ENCODE results near the gene HGS. TPM values are rescaled to one million over a fixed set of nuclear protein-coding genes. Genes with fewer than 3 reads are reported as not detected.

HGS gene
- polyA plus RNA-seq, 1 donor from 2014 or later: 81.1 TPM

DNA sequence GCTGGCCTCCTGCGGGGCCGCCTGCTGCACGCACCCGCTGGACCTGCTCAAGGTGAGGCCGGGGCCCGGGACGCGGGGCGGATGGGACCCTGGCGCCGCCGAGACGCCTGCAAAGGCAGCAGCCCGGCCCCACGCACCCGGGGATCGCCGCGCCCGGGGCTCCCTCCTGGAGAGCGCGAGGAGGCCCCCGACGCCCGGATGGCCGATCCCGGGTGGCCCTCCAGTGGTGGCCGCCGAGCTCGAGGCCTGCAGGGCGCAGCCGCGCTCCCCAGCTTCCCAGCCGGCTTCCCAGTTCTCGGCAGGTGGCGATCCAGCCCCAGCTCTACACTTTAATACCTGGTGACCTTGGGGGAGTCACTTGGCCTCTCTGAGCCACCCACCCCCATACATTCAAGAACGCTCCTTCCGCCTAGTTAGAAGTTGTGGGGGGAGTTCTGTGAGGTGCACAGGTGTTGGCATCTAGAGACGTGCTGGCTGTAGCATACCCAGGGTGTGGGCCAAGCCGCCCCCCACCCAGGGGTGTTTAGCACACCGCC lies 28.7 kb downstream of the HGS start:
- H3K36me3 ChIP-seq (ENCODE audit: insufficient read depth, low read length): no peaks in the 10 kb centered on the region

GRCh38 chr17:81713004-81713555 lies 29.3 kb downstream of the HGS start:
- H4K20me1 ChIP-seq (ENCODE audit: insufficient read depth): no peaks in the 10 kb centered on the region
- TF ChIP-seq EP300 (conservative IDR thresholded peaks at IDR 0.05; ENCODE audit: poor library complexity, severe bottlenecking) (no peak), RAD21 (conservative IDR thresholded peaks at IDR 0.05) (no peak), SMC3 (conservative IDR thresholded peaks at IDR 0.05; ENCODE audit: poor library complexity) (no peak), REST (IDR thresholded peaks at IDR 0.05; ENCODE audit: borderline replicate concordance) (no peak), CTCF (IDR thresholded peaks at IDR 0.05; ENCODE audit: poor library complexity, severe bottlenecking) (no peak)
- peak overlapping the region; percentile 51 for H3K4me2 ChIP-seq (ENCODE audit: low read length)
- H3K4me3 ChIP-seq (ENCODE audit: low read length): peak overlapping the region; percentile 68
- no peaks in the 10 kb centered on the region for H3K9me3 ChIP-seq (ENCODE audit: low read length)
- H3K27ac ChIP-seq (ENCODE audit: low read length): no peak overlapping the region
- H3K27me3 ChIP-seq (ENCODE audit: insufficient read depth, low read depth, low read length): peaks cover 8% of the 10 kb centered on the region
- no peak overlapping the region for H2AFZ ChIP-seq (ENCODE audit: low read depth, low read length)
- H3F3A ChIP-seq (ENCODE audit: insufficient read depth, low read length, poor library complexity, severe bottlenecking): no peaks in the 10 kb centered on the region
- no peaks in the 10 kb centered on the region for H3K36me3 ChIP-seq (ENCODE audit: insufficient read depth, low read length)
- H3K9ac ChIP-seq (ENCODE audit: low read length): peak overlapping the region; percentile 42
- no peaks in the 10 kb centered on the region for H3K9me2 ChIP-seq (ENCODE audit: insufficient read depth, low read length)
- H3K79me2 ChIP-seq (replicated peaks; ENCODE audit: insufficient read depth, low read length): no peaks in the 10 kb centered on the region

More for the DNA sequence above, 28.7 kb downstream of the HGS start:
- H3K79me2 ChIP-seq (replicated peaks; ENCODE audit: insufficient read depth, low read length): no peaks in the 10 kb centered on the region
- H3K4me2 ChIP-seq (ENCODE audit: low read length): peak overlapping the region; percentile 51
- TF ChIP-seq EP300 (conservative IDR thresholded peaks at IDR 0.05; ENCODE audit: poor library complexity, severe bottlenecking) (peak; percentile 6), SMC3 (conservative IDR thresholded peaks at IDR 0.05; ENCODE audit: poor library complexity) (no peak)
- no peaks in the 10 kb centered on the region for H3F3A ChIP-seq (ENCODE audit: insufficient read depth, low read length, poor library complexity, severe bottlenecking)
- H3K9me2 ChIP-seq (ENCODE audit: insufficient read depth, low read length): no peaks in the 10 kb centered on the region
- H2AFZ ChIP-seq (ENCODE audit: low read depth, low read length): no peak overlapping the region
- no peaks in the 10 kb centered on the region for H3K9me3 ChIP-seq (ENCODE audit: low read length)
- no peak overlapping the region for H3K27ac ChIP-seq (ENCODE audit: low read length)
- peaks cover 8% of the 10 kb centered on the region for H3K27me3 ChIP-seq (ENCODE audit: insufficient read depth, low read depth, low read length)
- H3K9ac ChIP-seq (ENCODE audit: low read length): peak overlapping the region; percentile 42
- H3K4me3 ChIP-seq (ENCODE audit: low read length): peak overlapping the region; percentile 68
- H4K20me1 ChIP-seq (ENCODE audit: insufficient read depth): no peaks in the 10 kb centered on the region
